HTERT RPE-1 (cell line): ENCODE measurements around the gene PPM1E.
"Not testable (repeated sequence)": the region's sequence is repeated elsewhere in the genome, so short reads cannot be mapped to it uniquely, and the experiment has no call there.

Source experiments
- in situ Hi-C: fragments of 300-500 bp; cut with MboI; formaldehyde crosslinking; loops from 4 replicates; pipeline ENCODE4 v1.14.3; 2020; ENCODE audit warnings: low sequenced_read_pairs

PPM1E gene

DNA sequence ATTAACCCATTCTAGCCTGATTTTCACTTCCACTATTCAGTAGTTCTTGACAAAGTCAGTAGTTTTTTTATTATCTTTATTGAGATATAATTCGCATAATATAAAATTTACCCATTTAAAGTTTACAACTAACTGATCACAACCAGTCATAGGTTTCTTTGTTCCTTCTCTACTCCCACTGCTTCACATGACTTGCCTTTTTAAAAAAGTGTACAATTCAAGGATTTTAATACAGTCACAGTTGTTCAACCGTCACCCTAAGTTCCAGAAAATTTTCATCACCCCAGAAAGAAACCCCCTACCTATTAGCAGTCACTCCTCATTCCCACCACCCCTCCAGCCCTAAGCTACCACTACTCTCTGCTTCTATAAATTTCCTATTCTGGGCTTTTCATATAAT lies 188.5 kb downstream of the PPM1E start:
- in situ Hi-C loops: no loop called here

DNA sequence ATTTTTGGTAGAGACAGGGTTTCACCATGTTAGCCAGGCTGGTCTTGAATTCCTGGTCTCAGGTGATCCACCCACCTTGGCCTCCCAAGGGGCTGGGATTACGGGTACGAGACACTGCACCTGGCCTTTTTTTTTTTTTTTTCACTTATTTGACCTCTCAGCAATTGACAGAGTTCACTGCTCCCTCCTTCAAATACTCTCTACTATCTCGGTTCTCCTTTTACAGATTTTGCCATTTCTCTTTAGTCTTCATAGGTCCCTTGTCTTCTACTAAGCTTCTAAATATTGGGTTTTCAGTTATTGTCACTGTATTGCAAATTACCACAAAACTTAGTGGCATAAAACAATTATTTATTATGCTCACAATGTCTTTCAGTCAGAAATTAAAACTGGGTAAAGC lies 191.8 kb downstream of the PPM1E start:
- in situ Hi-C loops: no loop called here

DNA sequence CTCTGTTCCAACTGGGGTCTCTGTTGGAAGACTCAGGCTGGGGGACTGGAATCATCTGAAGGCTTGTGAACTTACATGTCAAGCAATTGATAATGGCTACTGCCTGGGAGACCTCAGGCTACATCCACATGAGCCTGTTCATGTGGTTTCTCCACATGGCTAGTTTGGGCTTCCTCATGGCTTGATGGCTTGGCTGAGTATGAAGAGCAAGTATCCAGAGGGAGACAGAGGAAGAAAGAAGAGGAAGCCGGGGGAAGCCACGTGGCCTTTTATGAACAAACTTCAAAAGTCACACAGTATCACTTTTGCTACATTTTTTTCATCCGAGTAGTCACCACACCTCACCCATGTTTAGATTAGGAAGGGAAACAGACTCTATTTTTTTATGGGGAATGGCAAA lies 192.2 kb downstream of the PPM1E start:
- in situ Hi-C loops: no loop called here

DNA sequence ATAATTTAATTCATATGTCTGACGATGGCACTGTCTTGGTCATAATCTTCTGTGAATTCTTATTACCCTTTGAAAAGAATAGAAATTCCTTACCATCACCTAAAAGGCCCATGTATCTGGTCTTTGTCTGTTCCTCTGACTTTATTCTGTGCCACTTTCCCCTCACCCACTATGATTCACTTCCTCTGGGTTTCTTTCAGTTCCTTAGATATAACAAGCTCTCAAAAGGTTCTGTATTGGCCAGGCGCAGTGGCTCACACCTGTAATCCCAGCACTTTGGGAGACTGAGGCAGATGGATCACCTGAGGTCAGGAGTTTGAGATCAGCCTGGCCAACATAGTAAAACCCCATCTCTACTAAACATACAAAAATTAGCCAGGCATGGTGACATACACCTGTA lies 198.7 kb downstream of the PPM1E start:
- in situ Hi-C loops: not testable (repeated sequence)

DNA sequence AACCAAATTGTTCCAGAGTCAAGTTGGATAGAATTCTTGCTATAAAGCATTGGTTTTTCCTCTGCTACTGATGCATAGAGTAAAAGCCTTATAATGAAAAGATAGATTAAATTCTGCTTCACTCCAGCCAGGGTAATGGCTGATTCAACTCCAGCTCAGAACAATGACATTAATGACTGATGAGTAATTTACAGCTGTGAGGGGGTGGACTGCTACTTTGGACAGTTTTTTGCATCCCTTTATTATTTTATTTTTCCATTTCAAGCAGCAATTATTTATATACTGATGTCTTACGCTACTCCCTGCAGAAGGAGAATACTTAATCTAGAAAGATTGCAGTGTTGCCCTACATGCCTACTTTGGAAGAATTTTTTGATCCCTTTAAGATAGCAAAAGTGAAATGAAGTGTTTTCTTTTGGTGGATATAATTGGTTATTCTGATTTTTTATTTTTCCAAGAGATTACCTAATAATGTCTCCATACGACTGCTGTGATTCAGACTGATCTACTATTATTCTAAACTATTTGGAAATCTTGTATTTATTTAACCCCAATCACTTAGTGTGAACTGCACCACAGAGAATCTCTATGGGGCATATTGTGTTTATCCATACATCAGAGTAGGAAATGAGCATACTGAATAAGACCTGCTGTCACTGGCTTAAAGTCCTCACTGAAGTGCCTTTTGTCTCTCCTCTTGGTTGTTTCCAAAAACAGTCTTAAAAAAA lies 201.5 kb downstream of the PPM1E start:
- in situ Hi-C loops: no loop called here

DNA sequence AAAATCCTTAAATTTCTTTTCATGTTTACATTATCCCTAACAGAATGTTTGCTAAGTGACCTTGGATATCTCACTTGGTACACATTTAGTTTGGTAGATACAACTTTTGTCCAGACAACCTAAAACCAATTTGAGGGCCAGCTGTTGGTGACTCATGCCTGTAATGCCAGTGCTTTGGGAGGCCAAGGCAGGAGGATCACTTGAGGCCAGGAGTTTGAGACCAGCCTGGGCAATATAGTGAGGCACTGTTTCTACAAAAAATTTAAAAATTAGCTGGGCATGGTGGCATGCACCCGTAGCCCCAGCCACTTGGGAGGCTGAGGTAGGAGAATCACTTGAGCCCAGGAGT lies 202.0 kb downstream of the PPM1E start:
- in situ Hi-C loops: not testable (repeated sequence)

DNA sequence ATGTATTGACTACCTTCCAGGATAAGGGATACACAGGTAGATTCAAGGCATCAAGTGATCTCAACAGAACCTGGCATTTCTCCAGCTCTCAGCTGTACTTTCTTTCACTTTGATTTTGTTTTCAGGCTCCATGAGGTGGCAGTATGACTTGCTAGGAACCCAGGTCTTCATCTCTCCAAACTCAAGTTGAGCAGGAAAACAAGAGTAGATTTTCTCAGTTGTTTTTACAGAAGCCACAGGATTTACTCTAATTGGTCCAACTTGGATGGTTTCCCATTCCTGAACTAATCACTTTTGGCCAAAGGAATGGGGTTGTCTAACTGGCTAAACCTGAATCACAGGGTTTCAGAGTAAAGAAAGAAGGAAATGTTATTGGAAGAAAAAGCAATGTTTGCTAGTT lies 204.4 kb downstream of the PPM1E start:
- in situ Hi-C loops: no loop called here

DNA sequence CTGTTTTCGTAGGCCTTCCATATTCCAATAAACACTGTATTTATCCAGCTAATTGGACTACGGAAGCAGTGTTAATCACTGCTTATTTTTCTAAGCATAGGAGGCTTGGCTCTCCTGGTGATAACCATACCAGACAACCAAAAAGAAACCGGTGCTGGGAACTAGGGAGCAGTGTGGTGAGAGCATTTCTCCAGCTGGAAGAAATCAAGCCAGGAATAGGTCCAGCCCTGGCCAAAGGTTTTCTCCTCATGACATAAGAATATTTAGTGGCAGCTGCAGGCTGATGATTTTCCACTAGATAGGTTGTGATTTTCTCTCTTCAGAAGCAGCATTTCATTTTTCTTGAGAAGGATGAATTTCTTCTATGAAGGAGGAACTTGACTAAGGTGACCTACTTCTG lies 209.6 kb downstream of the PPM1E start:
- in situ Hi-C loops: no loop called here

DNA sequence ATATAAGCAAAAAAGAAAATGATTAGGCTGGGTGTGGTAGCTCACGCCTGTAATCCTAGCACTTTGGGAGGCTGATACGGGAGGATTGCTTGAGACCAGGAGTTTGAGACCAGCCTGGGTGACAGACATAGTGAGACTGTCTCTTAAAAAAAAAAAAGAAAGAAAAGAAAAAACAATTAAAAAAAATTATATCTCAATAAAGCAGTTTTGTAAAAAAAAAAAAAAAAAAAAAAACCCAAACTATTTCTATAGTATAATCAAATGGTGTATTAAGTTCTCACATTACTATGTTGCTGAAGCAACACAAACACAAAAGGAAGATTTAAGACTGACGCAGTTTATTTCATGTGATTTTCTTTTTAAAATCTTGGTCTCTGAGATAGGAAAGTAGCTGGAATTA lies 210.6 kb downstream of the PPM1E start:
- in situ Hi-C loops: no loop called here

DNA sequence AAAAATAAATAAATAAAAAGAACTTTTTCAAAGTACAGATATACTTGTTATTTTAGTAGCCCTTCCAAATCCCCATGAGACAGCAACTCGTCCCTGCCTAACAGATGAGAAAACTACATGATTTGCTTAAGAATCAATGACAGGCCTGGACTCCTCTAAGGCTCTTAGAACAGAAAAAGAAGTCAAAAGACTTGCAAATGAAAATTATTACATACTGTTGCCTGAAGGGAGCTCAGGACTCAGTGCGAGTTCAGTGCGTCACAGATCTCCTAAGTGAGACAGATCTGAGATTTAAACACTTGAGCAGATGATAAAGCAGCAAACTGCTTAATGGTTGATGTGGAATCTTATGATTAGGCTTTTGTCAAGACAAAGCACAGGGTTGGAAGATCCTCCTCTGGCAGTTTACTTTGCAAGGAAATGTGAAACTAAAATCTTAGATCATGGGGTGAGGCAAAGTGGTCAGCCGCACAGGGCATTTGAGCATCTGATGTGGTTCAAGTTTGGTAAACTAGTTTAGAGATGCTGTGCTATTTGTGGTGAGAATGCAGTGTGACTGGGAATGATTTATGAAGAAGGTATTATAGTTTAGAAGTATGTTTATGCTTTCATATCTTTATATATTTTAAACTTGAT lies 212.9 kb downstream of the PPM1E start:
- in situ Hi-C loops: no loop called here

DNA sequence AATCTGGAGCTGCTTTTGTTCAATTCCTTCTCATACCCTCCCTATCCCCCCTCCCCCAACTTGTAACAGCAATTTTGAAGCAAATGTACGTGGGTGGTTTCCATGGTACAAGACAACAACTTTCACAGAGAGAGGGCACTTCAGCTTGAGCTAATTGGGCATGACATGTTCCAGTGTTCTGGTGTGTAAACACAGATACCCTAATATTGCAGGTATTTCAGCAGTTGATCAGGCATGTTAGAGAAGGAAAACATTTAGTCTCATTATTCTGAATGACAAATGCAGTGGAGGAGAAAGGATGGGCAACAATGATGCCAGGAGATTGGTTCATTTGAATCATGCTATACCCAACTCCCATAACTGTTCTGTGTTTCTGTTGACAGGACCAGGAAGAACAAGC lies 213.5 kb downstream of the PPM1E start:
- in situ Hi-C loops: no loop called here

DNA sequence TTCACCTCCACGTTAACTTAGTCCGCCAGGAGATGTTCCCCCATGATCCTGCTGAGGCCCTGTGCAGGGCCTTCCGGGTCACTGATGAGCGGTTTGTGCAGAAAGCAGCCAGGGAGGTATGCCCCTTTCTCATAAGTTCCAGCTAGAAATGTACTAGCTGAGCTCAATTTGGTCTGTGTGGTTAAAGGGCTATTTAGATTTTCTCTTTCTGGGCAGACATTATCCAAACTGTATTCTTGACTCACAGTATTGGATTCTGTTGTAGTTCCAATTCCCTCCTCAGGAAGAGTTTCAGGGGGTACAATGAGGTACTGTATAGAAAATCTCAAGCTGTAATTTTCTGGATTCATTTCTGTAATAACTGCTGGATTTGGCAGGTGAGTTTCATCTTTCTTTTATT lies 214.0 kb downstream of the PPM1E start:
- in situ Hi-C loops: no loop called here

DNA sequence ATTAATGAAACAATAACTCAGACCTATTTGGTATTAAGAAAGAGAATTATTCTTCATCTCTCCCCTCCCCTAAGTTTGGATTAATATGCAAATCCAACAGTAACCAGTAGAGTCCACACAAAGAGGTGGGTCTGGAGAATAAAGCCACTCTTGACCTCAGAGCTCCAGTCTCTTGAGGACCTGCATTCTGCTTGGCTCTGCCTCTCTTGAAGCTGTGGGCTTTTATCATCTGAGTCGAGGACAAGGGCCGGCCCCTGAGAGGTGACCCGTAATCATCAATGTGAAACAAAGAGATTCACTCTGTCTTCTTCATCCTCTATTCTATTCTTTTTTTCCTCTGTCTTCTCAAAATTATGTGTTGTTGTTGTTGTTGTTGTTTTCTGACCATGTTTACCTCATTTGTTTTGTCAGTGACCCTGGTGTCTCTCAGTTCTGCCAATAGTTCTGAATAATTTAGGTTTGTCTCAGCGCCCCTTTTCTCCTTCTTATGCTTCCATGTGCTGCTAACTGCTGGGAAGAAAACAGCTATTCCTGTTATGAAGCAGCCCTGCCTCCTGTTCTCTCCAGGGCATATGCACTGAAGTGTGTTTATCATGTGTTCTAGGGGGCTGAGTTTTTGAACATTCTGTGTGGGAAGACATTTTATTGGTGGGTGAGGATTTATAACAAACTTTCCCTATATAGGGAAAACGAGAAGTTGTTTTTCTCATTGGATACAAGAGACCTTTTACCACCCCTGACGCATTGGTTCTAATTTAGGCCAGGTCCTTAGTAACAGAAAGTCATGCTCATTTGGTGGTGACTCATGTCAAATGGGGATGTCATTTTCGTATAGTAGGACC lies 215.2 kb downstream of the PPM1E start:
- in situ Hi-C loops: no loop called here

DNA sequence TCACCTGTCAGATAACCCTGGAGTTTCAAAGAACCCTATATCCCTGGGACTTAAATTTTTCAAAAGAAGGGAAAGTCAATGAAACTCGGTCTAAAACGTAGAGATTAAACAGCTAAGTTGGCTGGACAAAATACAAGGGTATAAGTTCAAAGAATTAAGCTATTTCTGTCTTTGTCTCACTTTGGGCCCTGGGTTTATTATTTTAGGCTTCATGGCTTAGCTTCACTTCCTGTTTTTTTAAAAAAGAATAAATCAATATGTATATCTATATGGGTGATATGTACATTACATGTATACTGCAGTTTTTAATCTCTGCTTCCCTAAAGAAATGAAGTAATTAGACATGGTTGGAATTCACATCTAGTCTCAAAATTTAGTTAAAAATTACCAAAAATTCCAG lies 218.7 kb downstream of the PPM1E start:
- in situ Hi-C loops: no loop called here

DNA sequence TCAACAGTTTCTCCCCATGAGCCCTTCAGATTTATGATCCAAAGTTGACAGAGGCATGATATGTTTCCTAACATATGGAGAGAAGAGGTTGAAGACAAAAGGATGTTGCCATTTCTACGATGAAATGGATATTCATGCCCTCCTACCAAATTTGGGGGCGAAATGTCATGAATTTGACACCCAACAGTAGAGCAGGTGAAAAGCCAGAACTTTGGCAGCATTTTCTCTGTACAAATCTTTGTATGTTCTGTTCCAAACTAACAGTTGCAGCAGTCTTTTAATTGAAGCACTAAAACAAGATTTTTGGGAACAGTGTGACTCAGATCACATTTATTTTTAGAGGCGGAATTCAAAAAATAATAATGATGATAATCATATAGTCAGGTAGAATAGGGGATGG lies 220.9 kb downstream of the PPM1E start:
- in situ Hi-C loops: no loop called here

DNA sequence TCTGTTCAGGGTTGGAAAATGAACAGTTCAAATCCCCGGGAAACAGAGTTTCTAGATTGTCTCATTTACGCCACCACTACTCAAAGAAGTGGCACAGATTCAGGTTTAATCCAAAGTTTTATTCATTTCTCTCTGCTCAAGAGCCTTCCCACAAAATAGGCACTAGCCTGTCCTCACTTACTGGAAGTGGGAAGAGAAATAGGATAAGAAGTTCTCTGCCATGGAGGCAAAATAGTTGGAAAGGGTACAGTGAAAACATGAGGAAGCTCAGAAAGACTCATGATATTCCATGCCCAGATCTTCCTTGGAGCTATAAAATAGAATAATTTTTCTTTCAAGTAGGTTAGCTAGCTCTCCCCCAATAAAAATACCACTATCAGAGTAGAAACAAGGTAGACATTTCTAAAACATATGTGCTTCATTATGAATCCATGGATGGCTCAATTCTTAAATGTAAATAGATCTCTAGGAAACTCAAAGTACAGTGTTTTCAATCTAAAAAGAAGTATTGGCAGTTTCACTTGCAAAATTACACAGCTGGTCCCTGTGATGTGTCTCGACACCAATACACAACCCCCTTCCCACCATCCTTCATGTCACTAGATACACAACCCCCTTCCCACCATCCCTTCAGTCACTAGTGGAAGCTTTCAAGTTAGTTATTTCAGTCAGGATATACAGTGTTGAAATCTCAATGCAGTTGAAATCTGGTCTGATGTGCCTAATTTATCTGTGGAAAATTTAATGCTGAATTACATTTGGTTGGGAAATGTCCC lies 225.2 kb downstream of the PPM1E start:
- in situ Hi-C loops: no loop called here

DNA sequence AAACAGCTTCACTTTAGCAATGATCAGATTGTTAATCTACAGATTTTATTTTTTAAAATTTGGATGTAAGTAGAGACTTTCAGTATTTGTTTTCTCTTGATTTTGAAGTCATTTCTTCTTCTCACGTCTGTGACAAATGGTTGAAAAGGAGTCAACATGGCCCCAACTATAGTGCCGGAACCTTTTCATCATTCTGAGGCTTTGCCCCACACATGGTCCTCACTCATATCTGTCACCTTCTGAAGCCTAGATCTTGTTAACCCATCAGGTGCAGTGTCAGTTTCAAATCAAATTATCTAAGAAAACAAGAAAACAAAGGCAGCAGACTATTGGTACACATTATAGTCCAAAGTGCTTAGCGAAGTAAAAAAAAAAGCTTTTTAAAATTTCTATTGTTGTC lies 227.0 kb downstream of the PPM1E start:
- in situ Hi-C loops: no loop called here

DNA sequence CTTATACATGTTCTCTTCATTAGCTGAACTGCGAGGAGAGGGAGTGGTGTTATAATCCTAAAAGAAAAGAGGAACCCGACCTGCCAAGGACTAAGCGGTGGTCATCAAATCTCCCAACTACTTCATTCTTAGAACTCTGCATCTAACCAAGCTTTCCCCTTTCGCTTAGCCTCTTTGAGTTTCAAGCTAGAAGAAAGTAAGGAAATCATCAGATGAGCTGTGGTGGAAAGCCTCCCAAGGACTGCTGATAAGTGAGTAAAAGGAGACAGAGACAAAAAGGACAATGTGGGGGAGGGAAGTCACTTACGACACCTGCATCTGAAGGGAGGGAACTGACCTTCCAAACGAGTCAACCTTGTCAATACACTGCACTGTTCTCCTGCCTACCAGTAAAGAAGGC lies 229.7 kb downstream of the PPM1E start:
- in situ Hi-C loops: no loop called here

DNA sequence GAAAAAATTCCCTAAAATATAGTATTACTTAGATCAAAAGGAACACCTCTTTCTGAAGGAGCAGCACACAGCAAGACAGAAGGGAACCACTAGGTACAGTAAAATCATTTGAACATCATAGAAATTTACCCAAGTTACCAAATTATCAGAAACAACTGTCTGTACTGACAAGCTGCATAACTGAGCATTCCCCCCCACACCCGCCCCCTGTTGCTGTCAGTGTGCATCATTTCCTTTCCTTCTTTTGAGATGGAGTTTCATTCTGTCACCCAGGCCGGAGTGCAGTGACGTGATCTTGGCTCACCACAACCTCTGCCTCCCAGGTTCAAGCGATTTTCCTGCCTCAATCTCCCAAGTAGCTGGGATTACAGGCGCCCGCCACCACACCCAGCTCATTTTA lies 230.3 kb downstream of the PPM1E start:
- in situ Hi-C loops: no loop called here

DNA sequence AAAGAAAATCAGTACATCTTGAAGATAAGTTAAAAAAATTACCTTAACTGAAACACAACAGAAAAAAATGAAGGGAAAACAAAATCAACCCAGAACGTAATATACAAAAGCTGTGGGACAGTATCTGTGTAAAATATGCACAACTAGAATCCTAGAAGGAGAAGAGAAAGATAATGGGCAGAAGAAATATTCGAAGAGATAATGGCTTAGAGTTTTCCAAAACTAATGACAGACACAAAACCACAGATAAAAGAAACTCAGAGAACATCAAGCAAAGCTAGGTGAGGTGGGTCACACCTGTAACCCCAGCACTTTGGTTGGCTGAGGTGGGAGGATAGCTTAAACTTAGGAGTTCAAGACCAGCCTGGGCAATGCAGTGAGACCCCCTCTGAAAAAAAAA lies 234.0 kb downstream of the PPM1E start:
- in situ Hi-C loops: no loop called here

DNA sequence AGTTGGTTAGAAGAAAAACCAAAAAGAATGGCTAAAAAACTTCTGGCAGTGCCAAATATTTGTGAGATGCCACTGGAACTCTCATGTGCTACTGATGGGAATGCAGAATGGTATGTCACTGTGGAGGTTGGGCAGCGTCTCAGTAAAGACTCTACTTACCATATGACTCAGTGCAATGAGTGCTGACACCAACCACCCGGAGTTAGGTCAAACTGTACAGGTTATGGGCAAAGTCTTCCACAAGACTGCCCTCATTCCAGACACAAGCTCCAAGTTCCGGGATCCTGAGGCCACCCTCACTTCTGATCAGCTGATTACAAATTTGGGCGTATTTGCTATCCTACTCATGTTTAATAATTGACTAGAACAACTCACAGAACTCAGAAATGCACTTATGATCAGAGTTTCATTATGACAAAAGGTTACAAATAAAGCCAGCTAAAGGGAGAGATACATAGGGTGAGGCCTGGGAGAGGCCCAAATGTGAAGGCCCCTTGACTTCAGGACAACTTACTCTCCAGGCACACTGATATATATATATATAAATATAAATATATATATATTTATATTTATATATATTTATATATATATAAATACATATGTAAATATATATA lies 236.2 kb downstream of the PPM1E start:
- in situ Hi-C loops: no loop called here
